ENCODE results near the gene AFDN. TPM values are rescaled to one million over a fixed set of nuclear protein-coding genes. Genes with fewer than 3 reads are reported as not detected.

The AFDN gene
- total RNA-seq, 1 experiment from 2014 or later = 11.9 TPM

DNA sequence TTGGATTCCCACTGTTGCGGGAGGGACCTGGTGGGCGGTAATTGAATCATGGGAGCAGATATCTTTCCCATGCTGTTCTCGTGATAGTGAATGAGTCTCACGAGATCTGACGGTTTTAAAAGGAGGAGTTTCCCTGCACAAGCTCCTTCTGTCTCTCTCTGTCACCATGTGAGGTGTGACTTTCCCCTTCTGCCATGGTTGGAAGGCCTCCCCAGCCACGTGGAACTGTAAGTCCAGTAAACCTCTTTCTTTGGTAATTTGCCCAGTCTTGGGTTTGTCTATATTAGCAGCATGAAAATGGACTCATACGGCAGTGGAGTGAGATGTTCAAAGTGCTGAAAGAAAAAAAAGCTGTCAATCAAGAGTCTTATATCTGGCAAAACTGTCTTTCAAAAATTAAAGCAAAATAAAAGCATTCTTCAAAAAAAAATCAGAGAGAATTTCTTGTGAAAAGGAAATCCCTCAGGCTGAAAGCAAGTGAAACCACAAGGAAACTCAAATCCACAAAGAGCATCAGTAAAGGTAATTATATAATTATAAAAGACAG, 155.3 kb downstream of the AFDN start:
- in situ Hi-C loops (cut with HindIII; ENCODE audit: low sequenced_read_pairs) = no loop called here
- peak; percentile 28 for DNase-seq (ENCODE audit: low spot score)

DNA sequence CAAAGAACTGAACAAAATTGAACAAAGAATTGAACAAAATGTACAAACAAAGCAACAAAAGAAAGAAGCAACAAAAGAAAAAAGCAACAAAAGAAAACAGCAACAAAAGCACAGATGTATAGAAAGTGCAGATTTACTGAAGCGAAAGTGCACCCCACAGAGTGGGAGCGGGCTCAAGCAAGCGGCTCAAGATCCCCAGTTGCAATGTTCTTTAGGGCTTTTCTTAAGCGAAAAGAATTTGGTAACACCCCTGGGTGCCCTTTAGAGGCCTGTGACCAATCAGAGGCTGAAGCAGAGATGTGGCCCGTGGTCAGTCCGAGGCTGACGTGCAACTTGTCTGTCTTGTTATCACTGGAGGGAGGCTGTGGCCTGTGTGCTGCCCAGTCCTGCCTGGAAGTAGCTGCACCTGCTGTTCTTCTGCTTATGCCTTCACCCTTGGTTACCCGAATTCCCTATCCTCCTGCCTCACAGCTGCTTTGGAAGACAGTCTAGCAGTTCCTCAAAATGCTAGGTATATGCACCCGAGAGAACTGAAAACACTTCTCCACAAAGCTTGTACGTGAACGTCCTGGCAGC, 157.5 kb downstream of the AFDN start:
- in situ Hi-C loops (cut with HindIII; ENCODE audit: low sequenced_read_pairs) = no loop called here
- DNase-seq (ENCODE audit: low spot score) = no peak

GRCh38 chr6:167984876-167985604, 158.3 kb downstream of the AFDN start:
- in situ Hi-C loops (cut with HindIII; ENCODE audit: low sequenced_read_pairs) = no loop called here
- no peak for DNase-seq (ENCODE audit: low spot score)

- in situ Hi-C loops (cut with HindIII; ENCODE audit: low sequenced_read_pairs) = no loop called here
Observed at GRCh38 chr6:167985911-167986595, 159.3 kb downstream of the AFDN start.

GRCh38 chr6:167987396-167988153, 160.9 kb downstream of the AFDN start:
- DNase-seq (ENCODE audit: low spot score) = no peak
- in situ Hi-C loops (cut with HindIII; ENCODE audit: low sequenced_read_pairs) = no loop called here

More at GRCh38 chr6:167985911-167986595, 159.3 kb downstream of the AFDN start:
- DNase-seq (ENCODE audit: low spot score) = no peak

GRCh38 chr6:167988154-167988495, 161.4 kb downstream of the AFDN start:
- no peak for DNase-seq (ENCODE audit: low spot score)
- in situ Hi-C loops (cut with HindIII; ENCODE audit: low sequenced_read_pairs) = no loop called here

GRCh38 chr6:167988945-167989841, 162.5 kb downstream of the AFDN start:
- in situ Hi-C loops (cut with HindIII; ENCODE audit: low sequenced_read_pairs) = no loop called here
- DNase-seq (ENCODE audit: low spot score) = no peak

- in situ Hi-C loops (cut with HindIII; ENCODE audit: low sequenced_read_pairs) = no loop called here
Observed at GRCh38 chr6:167990016-167990945, 163.6 kb downstream of the AFDN start.

GRCh38 chr6:167993169-167993568, 166.5 kb downstream of the AFDN start:
- in situ Hi-C loops (cut with HindIII; ENCODE audit: low sequenced_read_pairs) = no loop called here
- no peak for DNase-seq (ENCODE audit: low spot score)

More at GRCh38 chr6:167990016-167990945, 163.6 kb downstream of the AFDN start:
- DNase-seq (ENCODE audit: low spot score) = no peak

DNA sequence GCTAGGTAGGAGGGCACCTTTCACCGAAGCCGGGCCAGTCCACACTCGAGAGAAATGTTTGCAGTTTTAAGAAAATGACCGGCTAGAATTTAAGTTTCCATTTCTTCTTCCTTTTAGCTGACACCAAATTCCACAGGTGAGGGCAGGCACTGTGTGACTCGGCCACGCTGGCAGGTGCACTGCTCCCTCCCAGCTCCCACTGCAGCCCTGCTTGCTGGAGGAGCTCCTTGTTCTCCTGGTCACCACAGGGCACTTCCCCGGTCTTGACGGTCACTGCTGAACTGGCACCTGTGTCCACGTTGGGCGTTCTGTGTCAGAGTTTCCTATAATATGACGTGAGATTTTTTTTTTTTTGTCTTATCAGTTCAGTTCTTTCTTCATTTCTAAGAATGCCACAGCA, 167.1 kb downstream of the AFDN start:
- no peak for DNase-seq (ENCODE audit: low spot score)
- in situ Hi-C loops (cut with HindIII; ENCODE audit: low sequenced_read_pairs) = no loop called here

GRCh38 chr6:167995302-167995701, 168.6 kb downstream of the AFDN start:
- DNase-seq (ENCODE audit: low spot score) = no peak
- in situ Hi-C loops (cut with HindIII; ENCODE audit: low sequenced_read_pairs) = no loop called here

GRCh38 chr6:167995731-167996151, 169.0 kb downstream of the AFDN start:
- in situ Hi-C loops (cut with HindIII; ENCODE audit: low sequenced_read_pairs) = no loop called here

DNA sequence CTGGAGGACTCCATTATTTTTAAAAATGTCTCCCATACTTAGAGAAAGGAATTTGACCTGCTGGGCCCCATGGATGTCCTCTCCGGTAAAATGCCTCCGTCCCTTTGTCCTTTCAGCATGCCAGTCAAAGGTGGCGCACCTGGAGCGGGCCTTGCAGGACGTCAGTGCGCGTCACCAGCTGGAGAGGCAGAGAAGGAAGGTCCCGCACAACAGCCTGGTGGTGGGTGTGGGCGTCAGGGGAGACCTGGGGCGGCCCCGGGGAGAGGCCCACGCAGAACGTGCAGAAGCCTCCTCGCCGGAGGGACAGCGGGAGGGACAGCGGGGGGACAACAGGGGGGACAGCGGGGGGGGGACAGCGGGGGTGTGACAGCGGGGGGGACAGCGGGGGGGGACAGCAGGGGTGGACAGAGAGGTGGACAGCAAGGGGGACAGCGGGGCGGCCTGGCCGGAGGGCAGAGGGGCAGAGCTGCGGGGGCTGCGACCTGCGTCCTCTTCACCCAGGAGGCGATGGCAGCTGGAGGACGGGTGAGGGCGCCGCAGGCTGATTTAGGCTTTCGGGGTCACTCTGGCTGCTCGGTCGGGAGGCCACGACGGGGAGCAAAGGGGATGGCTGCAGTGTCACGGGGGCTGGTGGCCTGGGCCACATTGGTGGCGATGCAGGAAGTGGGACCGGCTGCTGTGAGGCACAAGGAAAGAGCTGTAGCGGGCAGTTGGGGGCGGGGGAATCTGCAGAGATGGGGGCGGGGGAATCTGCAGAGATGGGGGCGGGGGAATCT, 169.9 kb downstream of the AFDN start:
- in situ Hi-C loops (cut with HindIII; ENCODE audit: low sequenced_read_pairs) = no loop called here
- DNase-seq (ENCODE audit: low spot score) = peak; percentile 69

More at GRCh38 chr6:167995731-167996151, 169.0 kb downstream of the AFDN start:
- no peak for DNase-seq (ENCODE audit: low spot score)

- peak; percentile 18 for DNase-seq (ENCODE audit: low spot score)
- in situ Hi-C loops (cut with HindIII; ENCODE audit: low sequenced_read_pairs) = no loop called here
Observed at GRCh38 chr6:167997642-167998041, 170.9 kb downstream of the AFDN start, which contains the start of gene KIF25. KIF25 (plus strand) TSS chr6:167997671; CDS start chr6:168029586, 31,915 bp downstream.

- peak; percentile 26 for DNase-seq (ENCODE audit: low spot score)
- in situ Hi-C loops (cut with HindIII; ENCODE audit: low sequenced_read_pairs) = no loop called here
Observed at GRCh38 chr6:167998215-167998614, 171.5 kb downstream of the AFDN start.

GRCh38 chr6:168000198-168001028, 173.7 kb downstream of the AFDN start:
- in situ Hi-C loops (cut with HindIII; ENCODE audit: low sequenced_read_pairs) = no loop called here
- no peak for DNase-seq (ENCODE audit: low spot score)

Data from G401 (cell line).